MCF 10A (cell line): ENCODE measurements around the gene CENPT. TPM values are rescaled to one million over a fixed set of nuclear protein-coding genes. Genes with fewer than 3 reads are reported as not detected.

ENCODE experiments used
- BruUV-seq: library from RNA; stranded (reverse); fragments of 400-500 nt; replicated peaks from 2 replicates; lab custom pipeline; 2021; lab: Mats Ljungman, UMichigan
- CTCF ChIA-PET: fragments of 300-600 bp; sonication (Branson Sonifier 250); formaldehyde crosslinking; extraction: SDS; loops from one replicate; lab custom pipeline; 2021; ENCODE audit warnings: antibody characterized with exemption, inconsistent platforms; lab: Yijun Ruan, JAX
- POLR2A ChIA-PET: fragments of 300-600, 350-650 bp; sonication (Branson Sonifier 250); formaldehyde crosslinking; extraction: SDS; loops from one replicate; lab custom pipeline; 2020; ENCODE audit warnings: antibody characterized with exemption, inconsistent platforms; lab: Yijun Ruan, JAX
- DNase-seq: peaks from one replicate; pipeline ENCODE4 v3.0.0-alpha.2; 2018; ENCODE audit not compliant: unreplicated experiment
- H3K27ac Mint-ChIP-seq: one replicate; pipeline ENCODE4 v1.8.0; 2022; ENCODE audit warnings: mild to moderate bottlenecking, low read depth, mixed read lengths; ENCODE audit not compliant: unreplicated experiment
- H3K27me3 Mint-ChIP-seq: one replicate; pipeline ENCODE4 v1.8.0; 2022; ENCODE audit warnings: mixed read lengths; ENCODE audit not compliant: insufficient read depth, unreplicated experiment
- H3K36me3 Mint-ChIP-seq: one replicate; pipeline ENCODE4 v1.8.0; 2022; ENCODE audit warnings: mild to moderate bottlenecking, moderate library complexity, mixed read lengths; ENCODE audit not compliant: insufficient read depth, unreplicated experiment
- H3K4me1 Mint-ChIP-seq: one replicate; pipeline ENCODE4 v1.8.0; 2022; ENCODE audit warnings: mixed read lengths; ENCODE audit not compliant: insufficient read depth, unreplicated experiment
- H3K4me3 Mint-ChIP-seq: one replicate; pipeline ENCODE4 v1.8.0; 2022; ENCODE audit warnings: mild to moderate bottlenecking, moderate library complexity, mixed read lengths; ENCODE audit not compliant: unreplicated experiment
- H3K9me3 Mint-ChIP-seq: one replicate; pipeline ENCODE4 v1.8.0; 2022; ENCODE audit warnings: mixed read lengths; ENCODE audit not compliant: unreplicated experiment
- intact Hi-C: fragments of 100-400 bp; cut with micrococcal nuclease; formaldehyde crosslinking; loops from 2 replicates; pipeline ENCODE4 v1.14.1; 2022
- total RNA-seq: library from RNA; stranded (reverse); gene quantifications from 2 replicates; pipeline ENCODE4 v1.2.3, GENCODE V29; 2022
- TF ChIP-seq, protein P1 (sequence below): fragments of 200-600 bp; IDR thresholded peaks from one replicate; pipeline ENCODE4 v1.8.0; 2022; ENCODE audit warnings: antibody characterized with exemption, mild to moderate bottlenecking; ENCODE audit not compliant: unreplicated experiment

Gene CENPT
- total RNA-seq, 1 experiment from 2014 or later, result 30.9 TPM

DNA sequence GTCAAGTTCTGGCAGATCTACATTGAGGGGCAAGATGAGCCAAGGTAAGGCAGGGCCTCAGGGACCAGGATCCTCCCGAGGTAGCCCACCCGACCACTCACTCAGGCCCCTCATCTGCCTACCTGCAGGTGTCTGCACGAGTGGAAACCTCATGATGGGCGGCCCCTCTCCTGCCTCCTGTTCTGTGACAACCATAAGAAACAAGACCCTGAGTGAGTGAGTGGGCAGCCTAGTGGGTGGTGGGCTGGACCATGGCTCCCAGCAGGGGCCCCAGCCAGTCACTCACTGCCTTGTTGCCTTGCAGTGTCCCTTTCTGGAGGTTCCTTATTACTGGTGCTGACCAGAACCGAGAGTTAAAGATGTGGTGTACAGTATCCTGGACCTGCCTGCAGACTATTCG lies 30.7 kb upstream of the CENPT start:
- intact Hi-C loops, result no loop called here
- ChIA-PET CTCF (interaction anchor here (1.1 to 1.7 kb wide), 2 partner anchors 56 to 62 kb away, joined by 3 to 10 read pairs; no protein-coding TSS in a partner anchor), POLR2A (interaction anchor here (0.5 to 0.7 kb wide), 2 partner anchors 167 to 212 kb away, joined by 3 to 4 read pairs; partner anchors contain the start of genes C16orf86 and ENKD1)
- Mint-ChIP-seq H3K4me1 (peaks cover 27% of the 10 kb centered on the region), H3K36me3 (peaks cover 80% of the 10 kb centered on the region), H3K27me3 (no peaks in the 10 kb centered on the region), H3K9me3 (no peaks in the 10 kb centered on the region), H3K27ac (no peak overlapping the region), H3K4me3 (no peak overlapping the region)
- DNase-seq, result no peak
- BruUV-seq, result no TSS peak
- TF ChIP-seq, protein P1, sequence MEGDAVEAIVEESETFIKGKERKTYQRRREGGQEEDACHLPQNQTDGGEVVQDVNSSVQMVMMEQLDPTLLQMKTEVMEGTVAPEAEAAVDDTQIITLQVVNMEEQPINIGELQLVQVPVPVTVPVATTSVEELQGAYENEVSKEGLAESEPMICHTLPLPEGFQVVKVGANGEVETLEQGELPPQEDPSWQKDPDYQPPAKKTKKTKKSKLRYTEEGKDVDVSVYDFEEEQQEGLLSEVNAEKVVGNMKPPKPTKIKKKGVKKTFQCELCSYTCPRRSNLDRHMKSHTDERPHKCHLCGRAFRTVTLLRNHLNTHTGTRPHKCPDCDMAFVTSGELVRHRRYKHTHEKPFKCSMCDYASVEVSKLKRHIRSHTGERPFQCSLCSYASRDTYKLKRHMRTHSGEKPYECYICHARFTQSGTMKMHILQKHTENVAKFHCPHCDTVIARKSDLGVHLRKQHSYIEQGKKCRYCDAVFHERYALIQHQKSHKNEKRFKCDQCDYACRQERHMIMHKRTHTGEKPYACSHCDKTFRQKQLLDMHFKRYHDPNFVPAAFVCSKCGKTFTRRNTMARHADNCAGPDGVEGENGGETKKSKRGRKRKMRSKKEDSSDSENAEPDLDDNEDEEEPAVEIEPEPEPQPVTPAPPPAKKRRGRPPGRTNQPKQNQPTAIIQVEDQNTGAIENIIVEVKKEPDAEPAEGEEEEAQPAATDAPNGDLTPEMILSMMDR, result no peak

DNA sequence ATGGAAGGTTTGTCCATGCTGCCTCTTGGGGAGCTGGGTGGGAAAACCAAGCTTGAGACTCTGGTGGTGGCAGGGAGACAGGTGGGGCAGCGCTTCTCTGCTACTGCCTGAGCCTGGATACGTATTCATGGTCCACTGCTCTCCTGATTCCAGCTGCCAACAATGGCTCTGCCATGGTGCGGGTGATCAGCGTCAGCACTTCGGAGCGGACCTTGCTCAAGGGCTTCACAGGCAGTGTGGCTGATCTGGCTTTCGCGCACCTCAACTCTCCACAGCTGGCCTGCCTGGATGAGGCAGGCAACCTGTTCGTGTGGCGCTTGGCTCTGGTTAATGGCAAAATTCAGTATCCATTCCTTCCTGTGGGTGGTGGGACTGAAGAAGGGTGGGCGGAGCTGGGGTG lies 29.6 kb upstream of the CENPT start:
- intact Hi-C loops, result no loop called here
- ChIA-PET POLR2A (interaction anchor here (1.0 to 1.1 kb wide), 2 partner anchors 36 to 44 kb away, joined by 3 read pairs; no protein-coding TSS in a partner anchor), CTCF (interaction anchor here (0.6 to 0.9 kb wide), 3 partner anchors 17 to 69 kb away, joined by 3 to 4 read pairs (median 3); no protein-coding TSS in a partner anchor)
- Mint-ChIP-seq H3K4me3 (no peak overlapping the region), H3K27ac (no peak overlapping the region), H3K9me3 (no peaks in the 10 kb centered on the region), H3K27me3 (no peaks in the 10 kb centered on the region), H3K36me3 (peaks cover 76% of the 10 kb centered on the region), H3K4me1 (peaks cover 26% of the 10 kb centered on the region)
- BruUV-seq, result no TSS peak
- no peak for DNase-seq
- TF ChIP-seq, protein P1, result no peak

DNA sequence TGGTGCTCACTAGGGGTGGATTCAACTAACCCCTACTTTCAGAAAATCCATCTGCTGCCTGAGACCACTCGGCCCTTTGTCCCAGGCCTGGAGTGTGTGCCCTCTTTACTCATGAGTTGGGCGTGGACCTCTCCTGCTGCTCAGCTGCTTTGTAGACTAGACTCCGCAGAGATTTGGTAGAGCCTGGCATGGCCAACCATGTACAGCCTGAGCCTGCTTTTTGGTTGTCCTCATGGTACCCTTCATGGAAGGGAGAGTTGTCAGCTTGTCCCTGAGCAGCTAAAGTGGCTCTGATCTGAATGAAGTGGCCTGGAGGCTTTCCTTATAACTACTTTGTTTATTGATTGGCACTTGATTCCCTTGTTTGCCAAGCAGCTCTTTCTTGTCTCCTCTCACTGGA lies 26.9 kb upstream of the CENPT start:
- DNase-seq, result no peak
- ChIA-PET POLR2A (interaction anchor here (1.0 to 3.1 kb wide), 6 partner anchors 13 to 61 kb away, joined by 3 to 27 read pairs (median 8); partner anchors contain the start of genes NUTF2 and PSMB10), CTCF (interaction anchor here (2.4 to 2.9 kb wide), 2 partner anchors 9 to 31 kb away, joined by 8 to 44 read pairs; partner anchors contain the start of gene NRN1L)
- H3K36me3 Mint-ChIP-seq, result peaks cover 74% of the 10 kb centered on the region
- H3K4me3 Mint-ChIP-seq, result peak overlapping the region; percentile 89
- TF ChIP-seq, protein P1, result no peak
- intact Hi-C loops, result no loop called here
- H3K27me3 Mint-ChIP-seq, result no peaks in the 10 kb centered on the region
- no peaks in the 10 kb centered on the region for H3K9me3 Mint-ChIP-seq
- peak overlapping the region; percentile 94 for H3K27ac Mint-ChIP-seq
- BruUV-seq, result no TSS peak
- H3K4me1 Mint-ChIP-seq, result peaks cover 34% of the 10 kb centered on the region

DNA sequence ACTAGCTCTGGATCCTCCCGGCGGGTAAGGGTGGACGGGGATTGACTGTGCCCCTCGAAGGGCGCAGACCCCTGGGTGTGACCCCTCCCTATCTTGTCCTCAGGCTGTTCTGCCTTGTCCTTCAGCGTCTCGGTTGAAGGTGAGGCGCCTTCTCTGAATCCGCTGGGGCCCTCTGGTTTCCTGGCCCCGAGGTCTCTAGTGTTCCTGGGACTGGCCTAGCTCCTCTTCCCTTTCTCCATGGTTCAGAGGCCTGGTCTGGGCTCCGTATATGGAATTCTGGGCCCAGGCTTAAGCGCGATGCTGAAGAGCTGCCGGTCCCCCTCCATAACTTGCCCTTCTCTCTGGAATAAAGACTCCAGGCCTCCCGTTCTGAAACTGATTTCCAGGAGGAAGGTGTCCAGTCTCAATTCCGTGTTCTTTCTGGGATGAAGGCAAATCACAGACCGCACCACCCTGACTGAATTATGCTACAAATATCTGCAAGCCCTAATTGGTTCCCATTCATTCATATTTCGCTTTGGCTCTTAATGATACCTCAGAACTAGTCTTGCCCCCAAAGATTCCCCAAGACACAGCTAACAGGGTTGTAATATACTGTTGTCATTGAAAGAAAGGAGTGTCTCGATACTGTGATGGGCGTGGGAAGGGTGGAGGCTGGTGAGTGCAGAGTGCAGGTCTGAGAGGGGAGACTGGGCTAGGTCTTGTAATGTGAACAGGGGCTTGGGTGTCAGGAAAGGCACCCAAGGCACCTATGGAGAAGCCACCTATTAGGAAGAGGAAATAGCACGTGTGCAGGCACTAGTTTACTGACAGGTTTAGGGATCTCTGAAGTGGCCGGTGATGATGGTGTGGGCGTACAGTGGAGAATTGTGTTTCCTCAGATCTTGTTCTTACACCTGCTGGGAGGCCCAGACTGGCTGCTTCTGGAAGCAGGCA lies 26.2 kb upstream of the CENPT start:
- Mint-ChIP-seq H3K36me3 (peaks cover 71% of the 10 kb centered on the region), H3K9me3 (no peaks in the 10 kb centered on the region), H3K27ac (peak overlapping the region; percentile 94), H3K27me3 (no peaks in the 10 kb centered on the region), H3K4me1 (peaks cover 34% of the 10 kb centered on the region), H3K4me3 (peak overlapping the region; percentile 89)
- intact Hi-C loops, result no loop called here
- CTCF ChIA-PET, result interaction anchor here (0.7 to 2.9 kb wide), 6 partner anchors 10 to 64 kb away, joined by 3 to 44 read pairs (median 4); partner anchors contain the start of gene NRN1L
- POLR2A ChIA-PET, result interaction anchor here (0.6 to 3.1 kb wide), 14 partner anchors 8 to 1465 kb away, joined by 3 to 27 read pairs (median 4); partner anchors contain the start of genes ATP6V0D1, GFOD2, NRN1L and NUTF2
- TSS peak; percentile 18 for BruUV-seq
- TF ChIP-seq, protein P1, result no peak
- DNase-seq, result no peak
